Rectal smooth muscle tissue (tissue), 1 donor: ENCODE data around the gene AP1G2.
"Not testable (repeated sequence)": the region's sequence is repeated elsewhere in the genome, so short reads cannot be mapped to it uniquely, and the experiment has no call there.

ENCODE experiments used
- H3K27ac ChIP-seq: one replicate; pipeline ENCODE4 v1.7.0; 2013; ENCODE audit warnings: low read depth, low read length, inconsistent platforms
- H3K27me3 ChIP-seq: one replicate; pipeline ENCODE4 v1.7.0; 2013; ENCODE audit warnings: low read length; ENCODE audit not compliant: control insufficient read depth, insufficient read depth
- H3K36me3 ChIP-seq: one replicate; pipeline ENCODE4 v1.7.0; 2013; ENCODE audit warnings: low read length; ENCODE audit not compliant: control insufficient read depth, insufficient read depth
- H3K4me1 ChIP-seq: one replicate; pipeline ENCODE4 v1.7.0; 2013; ENCODE audit warnings: low read length; ENCODE audit not compliant: control insufficient read depth, insufficient read depth
- H3K4me3 ChIP-seq: one replicate; pipeline ENCODE4 v1.7.0; 2013; ENCODE audit warnings: low read length
- H3K9ac ChIP-seq: one replicate; pipeline ENCODE4 v1.7.0; 2013; ENCODE audit warnings: low read length

The AP1G2 gene

DNA sequence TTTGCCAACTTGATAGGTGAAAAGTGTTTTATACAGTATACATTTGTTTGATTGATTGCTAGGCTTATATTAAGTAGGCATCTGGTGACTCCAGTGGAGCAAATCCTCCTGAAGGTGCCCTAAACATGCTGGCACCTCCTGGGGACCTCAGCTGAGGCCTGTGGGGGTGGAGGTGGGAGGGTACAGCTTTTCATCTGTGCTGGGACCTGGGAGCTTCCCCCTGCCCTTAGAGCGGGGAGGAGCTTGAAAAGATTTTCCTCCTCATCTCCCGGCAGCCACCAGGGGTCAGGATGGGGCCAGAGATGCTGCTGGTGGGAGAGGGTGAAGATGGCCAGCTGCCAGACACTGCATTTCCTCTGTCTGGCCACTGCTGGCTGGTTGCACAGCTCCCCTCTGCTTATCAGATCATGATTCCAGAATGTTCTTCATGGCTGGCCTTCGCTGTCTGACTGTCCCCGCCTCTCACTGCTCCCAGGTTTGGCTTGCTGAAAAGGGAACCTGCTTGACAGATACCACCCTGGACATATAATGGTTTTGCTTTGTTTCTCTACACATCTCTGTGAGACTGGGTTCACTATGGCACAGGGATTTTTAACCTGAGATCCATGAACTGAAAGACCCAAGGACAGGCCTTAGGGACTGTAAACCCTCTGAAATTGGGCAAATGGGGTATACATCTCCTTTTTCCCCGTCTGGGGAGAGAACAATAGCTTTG is 21.4 kb upstream of the AP1G2 start:
- Histone ChIP-seq H3K9ac (no peak overlapping the region), H3K27ac (no peak overlapping the region), H3K27me3 (no peaks in the 10 kb centered on the region), H3K36me3 (no peaks in the 10 kb centered on the region), H3K4me3 (no peak overlapping the region), H3K4me1 (no peaks in the 10 kb centered on the region)

DNA sequence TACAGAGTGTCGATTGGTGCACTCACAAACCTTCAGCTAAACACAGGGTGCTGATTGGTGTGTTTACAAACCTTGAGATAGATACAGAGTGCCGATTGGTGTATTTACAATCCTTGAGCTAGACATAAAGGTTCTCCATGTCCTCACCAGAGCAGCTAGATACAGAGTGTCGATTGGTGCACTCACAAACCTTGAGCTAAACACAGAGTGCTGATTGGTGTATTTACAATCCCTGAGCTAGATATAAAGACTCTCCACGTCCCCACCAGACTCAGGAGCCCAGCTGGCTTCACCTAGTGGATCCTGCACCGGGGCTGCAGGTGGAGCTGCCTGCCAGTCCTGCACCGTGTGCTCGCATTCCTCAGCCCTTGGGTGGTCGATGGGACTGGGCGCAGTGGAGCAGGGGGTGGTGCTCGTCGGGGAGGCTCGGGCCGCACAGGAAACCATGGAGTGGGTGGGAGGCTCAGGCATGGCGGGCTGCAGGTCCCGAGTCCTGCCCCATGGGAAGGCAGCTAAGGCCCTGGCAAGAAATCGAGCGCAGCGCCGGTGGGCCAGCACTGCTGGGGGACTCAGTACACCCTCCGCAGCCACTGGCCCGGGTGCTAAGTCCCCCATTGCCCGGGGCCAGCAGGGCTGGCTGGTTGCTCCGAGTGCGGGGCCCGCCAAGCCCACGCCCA is 17.1 kb upstream of the AP1G2 start:
- H3K27me3 ChIP-seq, H3K9ac ChIP-seq: not testable (repeated sequence)

DNA sequence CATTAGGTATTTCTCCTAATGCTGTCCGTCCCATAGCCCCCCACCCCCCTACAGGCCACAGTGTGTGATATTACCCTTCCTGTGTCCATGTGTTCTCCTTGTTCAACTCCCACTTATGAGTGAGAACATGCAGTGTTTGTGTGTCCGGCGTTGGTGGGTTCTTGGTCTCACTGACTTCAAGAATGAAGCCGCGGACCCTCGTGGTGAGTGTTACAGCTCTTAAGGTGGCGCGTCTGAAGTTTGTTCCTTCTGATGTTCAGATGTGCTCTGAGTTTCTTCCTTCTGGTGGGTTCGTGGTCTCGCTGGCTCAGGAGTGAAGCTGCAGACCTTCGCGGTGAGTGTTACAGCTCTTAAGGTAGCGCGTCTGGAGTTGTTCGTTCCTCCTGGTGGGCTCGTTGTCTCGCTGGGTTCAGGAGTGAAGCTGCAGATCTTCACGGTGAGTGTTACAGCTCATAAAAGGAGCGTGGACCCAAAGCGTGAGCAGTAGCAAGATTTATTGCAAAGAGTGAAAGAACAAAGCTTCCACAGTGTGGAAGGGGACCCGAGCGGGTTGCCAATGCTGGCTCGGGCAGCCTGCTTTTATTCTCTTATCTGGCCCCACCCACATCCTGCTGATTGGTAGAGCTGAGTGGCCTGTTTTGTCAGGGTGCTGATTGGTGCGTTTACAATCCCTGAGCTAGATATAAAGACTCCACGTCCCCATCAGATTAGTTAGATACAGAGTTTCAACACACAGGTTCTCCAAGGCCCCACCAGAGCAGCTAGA is 16.4 kb upstream of the AP1G2 start:
- not testable (repeated sequence) for H3K9ac ChIP-seq, H3K36me3 ChIP-seq, H3K27ac ChIP-seq, H3K4me1 ChIP-seq, H3K27me3 ChIP-seq, H3K4me3 ChIP-seq

More for the DNA sequence above, 17.1 kb upstream of the AP1G2 start:
- not testable (repeated sequence) for H3K4me1 ChIP-seq, H3K36me3 ChIP-seq, H3K4me3 ChIP-seq, H3K27ac ChIP-seq

DNA sequence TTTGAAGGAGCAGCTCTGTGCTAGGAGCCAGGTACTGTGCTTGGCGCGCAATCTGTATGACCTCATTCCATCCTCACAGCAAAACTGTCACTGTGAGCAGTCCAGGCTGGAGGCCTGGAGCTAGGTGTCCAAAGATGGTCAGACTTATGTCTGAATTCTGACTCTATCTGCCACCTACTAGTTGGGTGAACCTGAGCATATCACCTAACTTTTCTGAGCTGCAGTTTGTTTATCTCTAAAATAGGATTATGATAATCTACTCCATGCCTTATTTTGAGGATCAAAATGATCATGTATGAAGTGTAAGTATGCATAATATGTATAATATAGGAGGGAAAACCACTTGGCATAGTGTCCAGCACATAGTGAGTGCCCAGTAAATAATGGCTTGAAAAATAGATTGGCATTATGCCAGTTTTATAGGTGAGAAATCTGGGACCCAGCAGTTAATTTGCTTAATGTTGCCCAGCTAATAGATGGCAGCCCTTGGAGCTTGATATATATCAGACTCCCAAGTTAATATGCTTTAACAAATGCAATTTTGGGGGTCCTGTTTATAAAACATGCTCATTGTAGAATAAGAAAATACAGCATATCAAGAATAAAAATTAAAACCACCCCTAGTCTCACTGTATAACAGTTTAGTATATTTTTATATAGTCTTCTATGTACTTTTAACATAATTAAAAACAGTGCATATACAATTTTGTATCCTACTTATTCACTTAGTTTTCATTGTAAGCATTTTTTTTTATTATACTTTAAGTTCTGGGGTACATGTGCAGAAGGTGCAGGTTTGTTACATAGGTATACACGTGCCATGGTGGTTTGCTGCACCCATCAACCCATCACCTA is 15.5 kb upstream of the AP1G2 start:
- Histone ChIP-seq H3K27me3 (peaks cover 2% of the 10 kb centered on the region), H3K36me3 (no peaks in the 10 kb centered on the region), H3K4me3 (no peak overlapping the region), H3K9ac (no peak overlapping the region), H3K4me1 (no peaks in the 10 kb centered on the region), H3K27ac (no peak overlapping the region)

DNA sequence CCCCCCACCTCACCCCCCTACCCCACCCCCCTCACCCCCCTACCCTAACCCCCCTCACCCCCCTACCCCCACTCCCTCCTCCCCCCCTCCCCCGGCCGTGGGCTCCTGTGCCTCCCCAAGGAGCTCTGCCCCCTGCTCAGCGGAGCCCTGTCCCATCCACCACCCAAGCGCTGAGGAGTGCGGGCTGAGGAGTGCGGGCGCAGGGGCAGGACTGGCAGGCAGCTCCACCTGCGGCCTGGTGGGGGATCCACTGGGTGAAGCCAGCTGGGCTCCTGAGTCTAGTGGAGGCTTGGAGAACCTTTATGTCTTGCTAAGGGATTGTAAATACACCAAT is 13.3 kb upstream of the AP1G2 start:
- Histone ChIP-seq H3K27ac (no peak overlapping the region), H3K36me3 (no peaks in the 10 kb centered on the region), H3K27me3 (peaks cover 19% of the 10 kb centered on the region), H3K4me1 (no peaks in the 10 kb centered on the region), H3K9ac (no peak overlapping the region), H3K4me3 (no peak overlapping the region)

DNA sequence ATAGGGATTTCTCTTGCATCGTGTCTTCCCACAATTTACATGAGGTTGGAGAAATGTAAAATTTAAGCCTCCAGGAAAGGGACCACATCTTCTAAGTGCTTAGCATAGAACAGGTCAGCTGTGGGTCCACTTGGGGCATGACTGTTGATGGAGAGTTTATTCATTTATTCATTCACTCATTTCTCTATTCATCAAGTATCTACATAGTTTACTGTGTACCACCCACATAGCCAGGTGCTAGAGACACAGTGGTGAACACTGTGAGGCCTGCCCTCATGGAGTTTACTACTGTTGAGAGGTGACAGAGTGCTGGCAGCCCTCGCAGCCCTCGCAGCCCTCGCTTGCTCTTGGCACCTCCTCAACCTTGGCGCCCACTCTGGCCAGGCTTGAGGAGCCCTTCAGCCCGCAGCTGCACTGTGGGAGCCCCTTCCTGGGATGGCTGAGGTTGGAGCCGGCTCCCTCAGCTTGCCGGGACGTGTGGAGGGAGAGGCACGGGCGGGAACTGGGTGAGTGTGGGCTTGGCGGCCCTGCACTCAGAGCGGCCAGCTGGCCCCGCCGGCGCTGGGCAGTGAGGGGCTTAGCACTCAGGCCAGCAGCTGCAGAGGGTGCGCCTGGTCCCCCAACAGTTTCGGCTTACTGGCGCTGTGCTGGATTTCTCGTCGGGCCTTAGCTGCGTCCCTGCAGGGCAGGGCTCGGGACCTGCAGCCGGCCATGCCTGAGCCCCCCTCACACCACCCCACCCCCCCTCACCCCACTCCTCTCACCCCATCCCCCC is 12.7 kb upstream of the AP1G2 start:
- peaks cover 21% of the 10 kb centered on the region for H3K27me3 ChIP-seq
- H3K36me3 ChIP-seq: no peaks in the 10 kb centered on the region
- no peaks in the 10 kb centered on the region for H3K4me1 ChIP-seq
- H3K4me3 ChIP-seq: no peak overlapping the region
- no peak overlapping the region for H3K9ac ChIP-seq
- no peak overlapping the region for H3K27ac ChIP-seq

DNA sequence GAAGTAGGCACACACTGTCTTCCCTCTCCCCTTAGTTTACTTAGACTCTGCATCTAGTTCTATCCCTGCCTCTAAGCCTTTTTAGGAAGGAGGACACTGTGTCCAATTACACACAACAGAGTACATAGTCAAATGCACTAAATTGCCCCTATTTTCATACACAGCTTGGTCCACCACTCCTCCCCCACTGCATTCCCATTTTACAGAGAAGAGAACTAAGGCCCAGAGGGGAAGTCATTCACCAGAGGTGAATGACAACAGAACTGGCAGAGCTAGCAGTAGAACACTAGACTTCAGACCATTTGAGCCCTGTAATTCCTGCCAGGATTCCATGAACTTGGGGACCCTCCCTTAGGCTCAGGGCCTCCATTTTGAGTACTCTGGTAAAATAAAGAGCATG is 12.1 kb upstream of the AP1G2 start:
- H3K4me1 ChIP-seq: no peaks in the 10 kb centered on the region
- H3K27ac ChIP-seq: no peak overlapping the region
- no peak overlapping the region for H3K4me3 ChIP-seq
- peaks cover 25% of the 10 kb centered on the region for H3K27me3 ChIP-seq
- no peak overlapping the region for H3K9ac ChIP-seq
- no peaks in the 10 kb centered on the region for H3K36me3 ChIP-seq

DNA sequence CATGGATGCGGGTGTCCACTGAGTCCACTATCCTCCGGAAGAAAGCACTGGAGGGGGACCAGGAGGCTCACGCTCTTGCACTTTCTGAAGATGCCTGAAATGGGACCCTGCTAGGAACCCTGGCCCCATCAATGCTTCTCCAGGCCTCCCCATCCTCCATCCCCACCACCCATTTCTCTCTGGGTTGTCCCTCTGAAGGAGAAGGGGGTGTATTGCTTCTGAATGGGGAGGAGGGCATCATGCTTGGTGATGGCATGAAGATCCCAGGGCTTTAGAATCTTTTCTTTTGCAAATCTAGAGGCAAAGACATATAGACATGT is 11.7 kb upstream of the AP1G2 start:
- no peaks in the 10 kb centered on the region for H3K4me1 ChIP-seq
- no peaks in the 10 kb centered on the region for H3K36me3 ChIP-seq
- H3K4me3 ChIP-seq: no peak overlapping the region
- H3K27ac ChIP-seq: no peak overlapping the region
- no peak overlapping the region for H3K9ac ChIP-seq
- H3K27me3 ChIP-seq: peaks cover 25% of the 10 kb centered on the region

DNA sequence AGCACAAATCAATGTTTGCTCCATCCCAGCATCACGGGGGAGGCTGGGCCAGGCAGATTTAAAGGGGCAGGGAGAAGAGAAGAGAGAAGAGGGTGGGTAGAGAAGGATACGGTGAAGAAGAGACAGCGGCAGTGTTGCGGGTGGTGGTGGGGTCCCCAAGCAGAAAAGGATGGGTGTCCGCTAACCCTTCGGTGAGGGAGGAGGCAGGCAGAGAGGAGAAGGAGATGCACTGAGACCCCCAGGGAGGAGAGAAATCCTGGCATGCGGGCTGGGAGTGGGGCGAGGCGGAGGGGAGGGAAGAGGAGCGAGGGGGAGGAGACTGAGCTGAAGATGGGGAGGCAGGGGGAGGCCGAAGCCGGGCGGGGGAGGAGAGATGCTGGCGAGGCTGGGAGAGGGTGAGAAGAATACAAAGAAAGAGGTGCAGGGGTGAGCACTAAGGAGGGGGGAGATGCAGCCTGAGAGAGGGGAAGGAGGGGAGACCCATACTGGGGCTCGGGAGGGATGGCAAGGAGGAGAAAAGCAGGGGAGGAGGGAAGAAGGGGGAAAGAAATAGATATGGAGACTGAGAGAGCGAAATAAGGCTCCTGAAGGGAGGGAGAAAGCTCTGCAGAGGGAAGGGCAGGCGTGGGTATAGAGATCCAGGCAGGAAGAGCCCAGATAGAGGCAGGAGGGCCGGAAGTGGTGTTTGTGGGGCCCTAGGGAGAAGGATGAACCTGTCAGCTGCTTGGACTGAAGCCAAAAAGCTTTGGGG is 11.1 kb upstream of the AP1G2 start, which contains the start of gene JPH4:
JPH4 (minus strand) TSS at position 231 of the 751 bp plus-strand sequence. CDS start 1,337 bp downstream, outside the sequence.
- no peaks in the 10 kb centered on the region for H3K36me3 ChIP-seq
- H3K4me1 ChIP-seq: no peaks in the 10 kb centered on the region
- peaks cover 25% of the 10 kb centered on the region for H3K27me3 ChIP-seq
- H3K27ac ChIP-seq: no peak within 1 kb of the TSS
- peak within 1 kb of the TSS; percentile 32 for H3K4me3 ChIP-seq
- H3K9ac ChIP-seq: no peak within 1 kb of the TSS

DNA sequence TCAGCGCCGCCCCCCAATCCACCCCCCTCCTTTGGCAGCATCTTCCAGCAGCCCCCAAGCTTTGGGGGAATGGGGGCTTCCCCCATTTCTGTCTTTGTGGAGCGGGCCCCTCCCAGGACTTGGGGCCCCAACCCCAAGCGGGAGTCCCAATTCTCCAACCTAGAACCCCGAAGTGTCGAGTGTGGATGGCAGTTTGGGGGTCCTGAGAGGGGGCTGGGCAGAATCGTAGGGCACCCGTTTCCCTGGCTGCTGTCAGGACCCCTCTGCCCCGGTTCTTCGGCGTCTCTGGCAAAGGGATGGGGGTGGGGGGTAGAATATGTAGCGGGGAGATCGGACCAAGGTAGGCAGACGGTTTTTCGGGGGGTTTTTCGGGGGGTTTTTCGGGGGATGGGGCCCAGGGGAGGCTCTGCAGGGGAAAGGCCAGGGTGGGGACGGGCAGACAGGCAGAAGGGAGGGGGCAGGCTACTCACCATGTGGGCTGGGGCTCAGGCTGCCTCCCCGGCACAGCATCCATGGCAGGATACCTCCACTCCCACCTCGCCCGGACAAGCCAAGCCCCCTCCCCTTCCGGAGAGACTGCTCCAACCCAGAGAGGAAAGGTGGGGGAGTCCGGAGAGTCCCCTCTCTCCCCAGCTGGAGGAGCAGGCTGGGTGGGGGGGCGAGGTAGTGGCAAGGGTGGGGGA is 10.3 kb upstream of the AP1G2 start:
- no peak overlapping the region for H3K4me3 ChIP-seq

More for the DNA sequence above, 10.3 kb upstream of the AP1G2 start:
- Histone ChIP-seq H3K4me1 (no peaks in the 10 kb centered on the region), H3K27ac (no peak overlapping the region), H3K36me3 (no peaks in the 10 kb centered on the region), H3K9ac (no peak overlapping the region), H3K27me3 (peaks cover 25% of the 10 kb centered on the region)
